Stimulated activated CD8-positive, alpha-beta memory T cell treated with anti-CD3 and anti-CD28 coated beads, Interleukin-4, amount 100 ng/mL, for 4 hours (primary cell): Measurements from ENCODE around the gene ANKRD37.

Experiments used
- DNase-seq, 2 donors: peaks; one replicate each; pipeline ENCODE4 v3.0.0-alpha.2; 2020; ENCODE audit warnings: low read depth in 2 of 2, low spot score in 1 of 2

Gene ANKRD37

DNA sequence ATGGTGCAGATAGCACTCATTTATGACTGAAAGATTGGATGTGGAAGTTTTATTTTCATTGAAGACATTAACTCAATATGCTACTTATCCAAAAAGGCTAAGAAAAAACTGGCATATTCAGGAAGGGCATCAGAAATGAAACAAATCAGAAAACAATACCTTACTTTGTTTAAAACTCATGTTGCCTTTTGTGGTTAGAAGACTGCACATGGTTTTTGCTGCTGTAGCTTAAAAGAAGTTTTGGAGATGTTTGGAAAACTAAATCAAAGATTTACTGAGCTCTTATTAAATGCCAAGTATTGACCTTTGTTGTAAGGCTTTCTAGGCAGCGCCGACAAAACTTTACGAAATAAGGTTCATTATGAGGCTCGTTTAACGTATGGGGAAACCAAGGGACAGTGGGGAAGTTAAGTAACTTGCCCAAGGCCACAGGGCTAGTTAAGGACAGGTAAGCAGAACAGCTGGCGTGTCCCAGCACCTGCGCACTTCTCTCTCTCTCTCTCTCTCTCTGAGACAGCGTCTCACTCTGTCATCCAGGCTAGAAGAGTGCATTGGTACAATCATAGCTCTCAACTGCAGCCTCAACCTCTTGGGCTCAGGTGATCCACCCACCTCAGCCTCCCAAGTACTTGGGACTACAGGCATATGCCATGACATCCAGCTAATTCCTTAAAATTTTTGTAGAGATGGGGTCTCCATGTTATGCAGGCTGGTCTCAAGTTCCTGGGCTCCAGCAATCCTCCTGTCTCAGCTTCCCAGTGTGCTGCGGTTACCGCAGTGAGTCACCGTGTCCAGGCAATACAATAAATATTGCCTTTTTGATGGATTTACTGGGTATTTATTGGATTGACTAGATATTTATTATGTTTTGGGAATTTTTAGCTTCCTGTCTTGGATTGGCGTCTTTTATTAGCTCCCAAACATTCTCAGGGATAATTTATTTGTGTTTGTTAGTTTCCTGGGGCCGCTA, 17.0 kb upstream of the ANKRD37 start:
- DNase-seq: no peak

GRCh38 chr4:185380320-185380719, 16.3 kb upstream of the ANKRD37 start:
- DNase-seq: no peak

DNA sequence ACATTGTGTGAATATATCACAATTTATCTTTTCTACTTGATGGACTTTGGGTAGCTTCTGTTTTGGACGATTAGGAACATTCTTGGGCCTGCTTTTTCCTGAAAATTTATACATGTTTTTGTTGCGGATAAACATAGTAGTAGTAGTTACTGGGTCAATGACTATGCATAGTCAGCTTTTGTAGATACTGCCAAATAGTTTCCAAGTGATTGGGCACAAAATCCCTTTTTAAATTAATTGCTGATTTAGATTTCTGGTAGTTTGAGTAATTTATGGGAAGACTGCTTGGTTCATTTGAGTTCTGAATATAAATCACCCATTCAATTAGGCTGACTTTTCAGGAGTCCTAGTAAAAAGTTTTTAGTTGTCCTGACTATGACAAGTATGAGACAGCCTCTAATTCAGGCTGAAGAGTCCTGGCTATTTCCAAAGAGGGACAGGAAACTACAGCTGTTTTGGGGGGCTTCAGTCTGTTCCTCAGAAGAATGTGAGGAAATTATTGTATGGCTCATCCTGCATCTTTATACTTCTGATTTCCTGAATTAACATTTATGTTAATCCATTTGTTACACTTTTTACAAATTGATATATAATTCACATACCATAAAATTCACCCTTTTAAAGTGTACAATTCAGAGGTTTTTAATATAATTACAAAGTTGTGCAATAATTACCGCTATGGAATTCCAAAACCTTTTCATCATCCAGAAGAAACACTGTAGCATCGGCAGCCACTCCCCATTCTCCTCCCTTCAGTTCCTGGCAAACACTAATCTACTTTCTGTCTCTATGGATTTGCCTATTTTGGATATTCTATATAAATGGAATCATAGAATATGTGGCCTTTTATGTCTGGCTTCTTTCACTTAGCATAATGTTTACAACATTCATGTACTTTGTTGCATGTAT, 15.1 kb upstream of the ANKRD37 start:
- no peak for DNase-seq

DNA sequence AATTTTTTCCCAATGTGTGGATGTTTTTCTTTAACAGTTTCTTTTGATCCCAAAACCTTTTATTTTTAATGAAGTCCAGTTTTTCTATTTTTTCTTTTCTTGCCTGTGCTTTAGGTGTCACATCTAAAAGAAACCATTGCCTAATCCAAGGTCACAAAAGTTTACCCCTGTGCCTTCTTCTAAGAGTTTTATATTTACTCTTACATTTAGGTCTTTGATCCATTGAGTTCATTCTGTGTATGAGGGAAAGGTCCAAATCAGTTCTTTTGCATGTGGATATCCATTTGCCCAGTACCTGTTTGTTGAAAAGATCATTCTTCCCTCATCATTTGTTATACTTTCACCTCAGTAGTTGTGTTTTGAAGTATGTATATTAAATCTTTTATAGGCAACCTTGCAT, 13.9 kb upstream of the ANKRD37 start:
- DNase-seq: no peak

- no peak for DNase-seq
These were observed 13.2 kb upstream of the ANKRD37 start for GRCh38 chr4:185383451-185383850.

- no peak for DNase-seq
These were observed 12.6 kb upstream of the ANKRD37 start for GRCh38 chr4:185384061-185384460.

DNA sequence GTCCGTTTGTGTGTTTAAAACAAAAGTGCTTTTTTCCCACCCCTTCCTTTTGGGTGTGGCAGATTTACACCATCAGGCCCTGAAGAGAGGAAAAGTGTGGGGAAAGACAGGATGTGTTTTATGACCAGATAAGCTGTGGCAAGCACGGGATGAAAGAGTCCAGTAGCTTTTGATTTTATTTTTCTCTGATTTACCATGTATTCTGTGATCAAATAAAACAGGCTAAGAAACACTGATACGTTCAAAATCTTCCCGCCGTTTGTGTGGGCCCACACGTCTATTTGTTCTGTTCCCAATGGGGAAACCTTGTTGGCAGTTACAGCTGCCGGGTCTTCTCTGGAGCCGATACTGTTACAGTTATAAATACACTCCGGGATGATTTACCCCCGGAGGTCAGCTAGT, 11.7 kb upstream of the ANKRD37 start:
- no peak for DNase-seq

DNA sequence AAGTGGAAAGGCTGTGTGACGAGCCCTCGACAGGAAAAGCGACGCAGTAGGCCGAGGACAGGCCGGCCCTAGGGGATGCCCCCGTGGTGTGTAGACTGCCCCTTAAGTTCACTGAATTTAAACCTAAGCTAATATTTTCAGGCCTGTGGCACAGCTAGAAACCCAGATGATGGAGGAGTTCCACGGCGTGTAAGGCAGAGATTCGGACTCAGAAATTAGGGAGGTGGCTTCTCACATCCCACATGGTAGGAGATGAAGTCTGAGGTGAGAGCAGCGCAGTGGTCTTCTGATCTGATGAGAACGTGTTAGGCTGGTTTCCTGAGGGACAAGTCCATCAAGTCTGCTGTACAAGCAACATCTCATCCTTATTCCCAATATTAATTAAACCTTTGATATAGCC, 8.7 kb upstream of the ANKRD37 start:
- no peak for DNase-seq

DNA sequence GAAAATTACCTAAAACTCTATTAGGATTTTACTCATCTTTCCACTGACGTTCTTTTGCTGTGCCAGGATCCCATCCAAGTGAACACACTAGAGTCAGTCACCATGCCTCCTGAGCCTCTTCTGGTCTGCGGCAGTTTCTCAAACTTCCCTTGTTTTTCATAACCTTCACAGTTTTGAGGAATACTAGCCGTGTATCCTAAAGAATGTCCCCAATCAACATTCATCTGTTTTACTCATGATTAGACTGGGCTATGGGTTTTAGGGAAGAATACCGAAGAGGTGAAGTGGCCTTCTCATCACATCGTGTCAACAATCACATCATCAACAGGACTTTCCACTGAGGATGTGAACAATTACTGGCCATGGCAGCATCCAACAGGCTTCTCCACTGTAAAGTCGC, 5.7 kb upstream of the ANKRD37 start:
- no peak for DNase-seq

DNA sequence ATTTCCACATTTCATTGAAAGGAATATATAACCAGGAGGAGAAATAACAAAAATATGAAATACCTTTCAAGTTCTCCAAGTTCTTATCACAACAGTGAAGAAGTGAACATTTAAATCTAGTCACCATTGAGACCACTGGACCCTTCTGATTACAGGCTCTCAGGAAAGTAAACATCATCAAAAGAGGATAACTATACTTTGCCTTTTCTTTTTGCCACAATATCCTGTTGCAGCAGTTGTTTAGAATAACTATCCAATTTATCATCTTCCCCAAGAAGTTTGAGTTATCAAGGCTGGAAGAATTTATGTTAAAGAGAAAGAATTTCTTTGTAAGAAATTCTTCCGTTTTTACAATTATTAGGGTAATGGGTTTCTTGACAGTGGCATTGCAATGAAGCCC, 4.5 kb upstream of the ANKRD37 start:
- DNase-seq: no peak

GRCh38 chr4:185394568-185395237, 1.9 kb upstream of the ANKRD37 start:
- no peak for DNase-seq

GRCh38 chr4:185395238-185395955, 1.2 kb upstream of the ANKRD37 start, which contains the start of gene LRP2BP:
TSS of gene LRP2BP (minus strand) at chr4:185395924. CDS start at chr4:185378186, 17,738 bp downstream.
- no peak for DNase-seq

- peak; percentile 89 to 93 for DNase-seq
These were observed 501 bp upstream of the ANKRD37 start for GRCh38 chr4:185395956-185396723.

- DNase-seq: no peak
These were observed 2.0 kb downstream of the ANKRD37 start for GRCh38 chr4:185398618-185399017.

DNA sequence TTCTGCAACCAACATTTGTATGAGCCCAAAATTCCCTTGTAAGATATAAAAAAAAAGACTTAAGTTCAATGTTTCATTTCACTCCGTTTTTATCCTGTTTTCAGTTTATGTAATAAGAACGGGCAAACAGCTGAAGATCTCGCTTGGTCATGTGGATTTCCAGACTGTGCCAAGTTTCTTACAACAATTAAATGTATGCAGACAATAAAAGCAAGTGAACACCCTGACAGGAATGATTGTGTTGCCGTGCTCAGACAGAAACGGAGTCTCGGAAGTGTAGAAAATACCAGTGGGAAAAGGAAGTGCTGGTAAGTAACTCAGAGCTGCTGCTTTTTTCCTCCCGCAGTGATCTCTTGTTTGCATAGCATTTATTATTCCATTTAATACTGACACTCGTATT, 2.8 kb downstream of the ANKRD37 start:
- DNase-seq: no peak

- DNase-seq: no peak
These were observed 7.4 kb downstream of the ANKRD37 start for GRCh38 chr4:185404031-185404430.

DNA sequence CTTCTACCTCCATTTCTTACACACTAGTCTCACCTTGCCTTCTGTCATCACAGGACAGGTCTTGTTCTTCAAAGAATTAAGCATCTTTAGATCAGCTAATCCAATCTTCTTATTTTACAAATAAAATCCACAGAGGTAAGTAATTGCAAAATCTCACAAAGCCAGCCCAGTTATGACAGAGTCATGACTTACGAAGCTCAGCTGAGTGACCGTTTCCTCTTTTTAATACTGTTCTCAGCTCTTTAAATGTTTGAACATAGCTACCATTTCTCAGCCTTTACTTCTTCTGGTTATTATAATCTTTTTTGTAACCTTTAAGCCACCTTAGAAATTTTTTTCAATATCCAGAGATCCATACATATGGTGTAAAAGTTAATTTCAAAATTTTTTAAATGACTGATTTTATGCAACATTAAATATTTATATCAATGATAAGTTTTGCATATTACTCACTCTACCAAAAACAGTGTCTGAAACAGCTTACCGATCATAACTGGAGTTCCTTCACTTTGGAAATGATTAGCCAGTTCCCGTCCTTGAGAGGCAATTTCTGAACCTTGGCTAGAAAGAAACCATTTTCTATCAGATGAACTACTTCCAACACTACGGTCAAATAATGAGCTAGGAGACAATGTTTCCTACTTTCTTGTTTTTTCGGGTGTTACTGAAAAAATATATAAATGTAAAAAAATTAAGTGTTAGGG, 8.8 kb downstream of the ANKRD37 start:
- DNase-seq: no peak

- DNase-seq: no peak
These were observed 11.8 kb downstream of the ANKRD37 start for GRCh38 chr4:185408432-185408831.

- DNase-seq: no peak
These were observed 15.2 kb downstream of the ANKRD37 start for GRCh38 chr4:185411849-185412248.
